GM23248 (cell line): ENCODE measurements around the gene PPIG.
"Not testable (repeated sequence)": the region's sequence is repeated elsewhere in the genome, so short reads cannot be mapped to it uniquely, and the experiment has no call there.

Experiments
- EZH2 ChIP-seq: fragments of 200-600 bp; sonication (generic); IDR thresholded peaks from 2 replicates; pipeline ENCODE4 v1.6.1; 2018; ENCODE audit warnings: antibody characterized with exemption, mild to moderate bottlenecking; ENCODE audit not compliant: insufficient read depth, poor library complexity, severe bottlenecking
- EZH2phosphoT487 ChIP-seq: fragments of 200-600 bp; sonication (generic); IDR thresholded peaks from 2 replicates; pipeline ENCODE4 v1.6.1; 2018; ENCODE audit warnings: antibody characterized with exemption, moderate library complexity, mild to moderate bottlenecking, low read depth; ENCODE audit not compliant: insufficient read depth

GRCh38 chr2:169686825-169687224 lies 102.7 kb downstream of the PPIG start:
- not testable (repeated sequence) for TF ChIP-seq EZH2, EZH2phosphoT487
